Testis (tissue), 2 donors: ENCODE measurements around the gene MIF4GD.
A peak's percentile ranks its signal among the peaks of the same experiment; 100 is the strongest.

ENCODE experiments used
- CTCF ChIP-seq, 3 experiments: fragments of 450-650 bp in 2 of 3; fragments of 200-600 bp in 1 of 3; sonication (generic) in 1 of 3; IDR thresholded peaks; one replicate each; pipeline ENCODE4 v1.5.1; 2016 to 2019; ENCODE audit warnings: antibody characterized with exemption in 3 of 3, mild to moderate bottlenecking in 2 of 3, moderate library complexity in 1 of 3
- POLR2A ChIP-seq: fragments of 450-650 bp; IDR thresholded peaks from one replicate; pipeline ENCODE4 v1.6.1; 2017; ENCODE audit warnings: antibody characterized with exemption, mild to moderate bottlenecking, moderate library complexity

- TF ChIP-seq CTCF (IDR thresholded peaks at IDR 0.05) = peak in 1 of 3 experiments; percentile 25
- TF ChIP-seq POLR2A = peak; percentile 79
Observed at GRCh38 chr17:75289115-75289831, 18.2 kb upstream of the MIF4GD start, which contains the start of gene SLC25A19.
